Activated T-cell treated with anti-CD3 and anti-CD28 coated beads for 4 hours (primary cell): ENCODE results near the gene TTC32.
"Not testable (repeated sequence)": the region's sequence is repeated elsewhere in the genome, so short reads cannot be mapped to it uniquely, and the experiment has no call there.

Experiments
- DNase-seq: peaks from one replicate; pipeline ENCODE4 v3.0.0-alpha.2; 2020

TTC32 gene

DNA sequence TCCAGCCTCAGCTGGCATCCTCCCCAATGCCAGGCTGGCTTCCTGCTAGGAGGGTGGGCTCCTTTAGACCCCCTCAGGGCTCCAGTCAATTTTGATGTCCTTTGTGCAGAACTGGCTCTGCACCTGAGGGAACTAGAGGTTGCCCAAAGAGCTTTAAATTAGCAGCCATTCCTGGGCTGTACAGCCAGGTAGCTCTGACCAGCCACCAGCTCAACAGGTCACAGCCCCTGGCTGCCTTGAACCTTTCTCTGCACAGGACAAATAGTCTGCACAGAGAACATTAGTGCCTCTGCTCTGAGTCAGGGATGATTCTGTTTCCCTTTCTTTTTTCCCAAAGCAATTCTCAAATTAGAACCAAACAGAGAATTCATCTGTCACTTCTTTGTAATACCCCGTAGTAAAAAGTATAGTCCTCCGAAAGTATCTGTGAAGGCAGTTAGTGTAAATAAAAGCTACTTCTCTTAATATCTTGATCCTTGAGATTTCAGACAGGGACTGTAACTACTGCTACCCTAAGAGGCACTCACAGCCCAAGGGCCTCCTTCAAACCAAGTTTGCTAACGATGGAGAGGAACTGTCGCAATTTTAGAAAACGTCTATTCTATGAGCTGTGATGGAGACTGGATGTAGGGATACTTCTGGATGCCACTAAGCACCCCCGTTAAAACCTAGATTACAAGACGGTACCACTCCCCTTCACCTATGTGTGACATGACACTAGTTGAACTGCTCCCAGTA is 3.0 kb downstream of the TTC32 start:
- DNase-seq: no peak

DNA sequence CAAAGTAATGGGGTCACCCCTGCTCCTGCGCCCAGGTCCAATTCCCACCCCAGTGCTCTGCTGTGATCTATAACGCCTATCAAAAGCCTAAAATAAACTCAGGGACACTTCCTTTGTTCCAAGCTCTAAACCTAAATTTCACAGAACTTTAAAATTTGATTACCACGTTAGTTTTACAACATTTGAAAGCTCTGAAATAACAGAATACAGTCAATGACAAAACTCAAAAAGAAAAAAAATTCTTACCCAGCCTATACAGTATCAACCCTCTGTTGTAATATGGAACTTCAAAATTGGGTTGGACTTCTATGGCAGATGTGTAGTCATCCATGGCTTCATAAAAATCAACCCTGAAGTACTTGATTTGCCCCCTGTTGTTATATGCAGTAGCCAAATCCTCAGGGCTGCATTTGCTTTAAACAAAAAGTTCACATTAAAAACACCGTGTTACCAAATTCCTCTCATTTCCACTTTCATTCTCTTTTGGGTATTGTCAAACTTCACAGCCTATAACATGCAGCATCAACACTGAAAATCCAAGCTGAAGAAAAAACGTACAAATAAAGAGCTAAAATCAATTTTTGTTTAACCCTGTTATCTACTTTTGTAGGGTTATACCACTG is 4.0 kb downstream of the TTC32 start:
- DNase-seq: no peak

DNA sequence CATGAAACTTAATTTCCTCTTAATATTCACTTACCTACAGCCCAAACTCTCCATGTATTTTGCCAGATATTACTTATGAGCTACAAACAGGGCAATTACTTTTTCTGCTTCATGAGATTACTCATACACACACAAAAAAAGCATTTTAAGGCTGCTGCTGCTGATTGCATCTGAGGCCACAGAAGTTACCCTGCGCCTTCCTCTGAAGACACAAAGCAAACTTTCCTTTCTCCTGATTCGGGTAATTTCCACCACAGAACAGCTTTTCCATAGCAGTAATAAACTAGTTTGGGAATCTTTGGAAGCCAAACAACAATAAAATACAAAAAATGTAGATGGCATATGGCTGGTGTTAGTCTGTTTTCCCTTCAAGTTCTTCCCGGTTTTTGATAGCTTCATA is 6.2 kb downstream of the TTC32 start:
- DNase-seq: no peak

DNA sequence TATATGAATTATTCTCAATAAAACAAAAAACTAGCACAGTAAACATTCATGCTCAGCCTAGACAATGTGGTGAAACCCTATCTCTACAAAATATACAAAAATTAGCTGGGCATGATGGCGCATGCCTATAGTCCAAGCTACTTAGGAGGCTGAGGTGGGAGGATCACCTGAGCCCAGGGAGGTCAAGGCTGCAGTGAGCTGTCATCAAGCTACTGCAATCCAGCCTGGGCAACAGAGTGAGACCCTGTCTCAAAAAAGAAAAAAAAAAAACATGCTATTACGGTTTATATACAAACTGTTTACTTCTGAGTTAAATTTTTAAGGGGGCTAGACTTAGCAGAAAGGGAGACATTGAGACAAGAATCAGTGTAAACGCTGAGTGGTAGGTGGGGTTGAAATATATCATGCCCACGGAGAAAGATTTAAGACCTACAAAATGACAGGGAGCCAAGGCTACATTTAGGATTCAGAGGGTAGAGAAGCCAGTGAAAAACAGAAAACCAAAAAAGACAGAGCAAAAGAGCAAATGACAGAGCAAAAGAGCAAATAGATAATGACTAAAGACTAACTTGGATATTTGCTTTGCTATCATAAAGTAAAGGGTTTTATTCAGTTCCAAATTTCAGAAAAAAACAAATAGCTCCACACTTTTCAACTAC is 7.5 kb downstream of the TTC32 start:
- DNase-seq: no peak

DNA sequence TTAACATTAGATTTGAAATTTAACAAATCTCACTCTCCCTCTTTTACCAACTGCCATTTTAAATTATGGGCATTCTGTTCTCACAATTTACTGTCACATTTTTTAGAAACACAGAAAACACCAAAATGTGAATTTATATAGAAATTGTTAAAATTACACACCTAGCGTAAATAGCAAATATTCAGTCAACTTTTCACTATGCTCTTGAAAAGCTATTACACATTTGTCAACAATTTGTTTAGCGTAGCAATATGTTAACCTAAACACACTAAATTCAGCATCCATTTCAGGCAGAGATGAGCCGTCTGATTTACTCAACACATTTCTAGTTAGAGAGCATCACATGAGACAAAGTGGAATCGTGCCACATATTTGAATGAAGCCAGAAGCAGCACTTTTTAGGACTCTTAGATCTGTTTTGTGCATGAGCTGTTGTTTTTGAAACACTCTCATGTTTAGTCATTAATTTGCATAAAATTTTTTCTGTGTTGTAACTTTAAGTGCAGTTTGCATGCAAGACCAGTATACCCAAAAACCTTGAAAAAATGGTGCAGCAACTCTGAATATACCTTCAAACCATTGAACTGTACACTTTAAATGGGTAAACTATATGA is 8.2 kb downstream of the TTC32 start:
- no peak for DNase-seq

DNA sequence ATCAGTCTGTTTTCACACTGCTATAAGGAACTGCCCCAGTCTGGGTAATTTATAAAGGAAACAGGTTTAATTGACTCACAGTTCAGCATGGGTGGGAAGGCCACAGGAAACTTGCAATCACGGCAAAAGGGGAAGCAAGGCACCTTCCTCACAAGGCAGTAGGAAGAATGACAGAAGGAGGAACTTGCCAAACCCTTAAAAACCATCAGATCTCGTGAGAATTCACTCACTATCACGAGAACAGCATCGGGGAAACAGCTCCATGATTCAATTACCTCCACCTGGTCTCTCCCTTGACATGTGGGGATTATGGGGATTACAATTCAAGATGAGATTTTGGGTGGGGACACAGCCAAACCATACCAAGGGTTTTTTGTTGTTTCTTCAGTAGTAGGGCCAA is 9.8 kb downstream of the TTC32 start:
- not testable (repeated sequence) for DNase-seq

DNA sequence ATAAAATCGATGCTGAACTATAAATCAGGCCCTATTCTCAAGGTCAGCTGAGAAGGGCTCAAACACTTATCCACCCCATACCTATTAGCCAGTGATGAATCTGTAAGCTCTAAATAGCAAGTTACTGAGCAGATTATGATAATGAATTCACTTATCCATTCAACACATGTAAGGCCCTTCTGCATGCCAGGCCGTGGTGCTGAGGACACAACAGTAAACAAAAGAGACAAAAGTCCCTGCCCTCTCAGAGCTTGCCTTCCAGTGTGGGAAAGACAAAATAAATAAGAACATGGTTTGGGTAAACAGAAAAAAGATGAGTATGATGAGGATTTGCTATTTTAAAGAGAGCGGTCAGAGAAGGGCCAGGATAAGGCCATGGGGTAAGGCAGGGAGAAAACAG is 11.7 kb downstream of the TTC32 start:
- DNase-seq: no peak

DNA sequence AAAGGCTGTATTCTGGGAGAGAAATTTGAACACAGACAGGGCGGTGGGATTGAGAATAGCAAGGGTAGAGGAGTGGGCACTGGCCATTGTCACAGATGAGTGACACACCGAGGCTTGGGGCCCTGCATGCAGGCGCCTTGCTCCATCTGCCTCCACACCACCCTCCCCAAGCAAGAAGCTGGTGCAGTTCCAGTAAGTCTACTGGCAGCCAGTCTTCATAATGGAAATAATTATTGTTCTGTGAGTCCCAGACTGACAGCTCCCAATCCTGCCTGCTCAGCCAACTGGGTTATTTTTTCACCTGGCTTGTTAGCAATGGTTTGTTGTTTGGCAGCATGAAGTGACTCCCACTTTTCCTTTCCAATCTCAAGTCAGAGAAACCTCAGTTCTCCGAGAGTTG is 13.0 kb downstream of the TTC32 start:
- no peak for DNase-seq

DNA sequence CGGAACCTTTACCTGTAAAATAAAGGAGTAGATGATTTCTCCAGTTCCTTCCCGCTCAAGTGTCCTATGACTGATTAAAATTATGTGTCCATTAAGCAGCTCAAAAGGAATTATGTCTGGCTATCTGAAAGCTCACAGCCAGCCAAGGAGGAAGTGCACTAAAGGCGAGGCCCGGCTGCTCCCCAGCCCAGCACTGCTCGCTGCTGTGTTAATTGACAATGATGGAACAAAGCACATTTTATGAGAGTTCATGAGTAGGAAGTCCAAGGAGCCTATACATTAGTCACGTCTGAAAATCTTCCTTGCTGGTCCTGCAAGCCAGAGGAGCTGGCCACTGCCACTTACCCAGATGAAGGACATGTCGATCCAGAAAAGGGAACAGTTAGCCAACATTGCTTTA is 14.3 kb downstream of the TTC32 start:
- no peak for DNase-seq

DNA sequence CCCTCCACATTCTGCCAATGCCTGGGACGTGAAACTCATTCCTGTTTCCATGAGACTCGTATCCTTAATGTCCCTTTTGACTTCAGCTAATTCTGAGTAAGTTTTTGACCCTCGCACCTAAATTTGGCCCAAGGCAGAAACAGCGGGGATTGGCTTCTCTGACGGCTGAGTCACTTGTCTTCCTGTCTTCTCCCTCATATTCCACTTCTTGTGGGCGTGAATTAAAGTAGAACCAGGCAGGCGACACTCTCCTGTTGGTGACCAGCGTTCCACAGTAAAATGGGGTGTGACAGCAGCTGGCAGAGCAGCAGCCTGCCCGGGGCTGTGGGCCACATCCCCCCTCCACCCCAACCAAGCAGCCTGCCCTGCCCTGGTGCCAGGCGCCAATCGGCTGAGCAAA is 15.5 kb downstream of the TTC32 start:
- DNase-seq: no peak

DNA sequence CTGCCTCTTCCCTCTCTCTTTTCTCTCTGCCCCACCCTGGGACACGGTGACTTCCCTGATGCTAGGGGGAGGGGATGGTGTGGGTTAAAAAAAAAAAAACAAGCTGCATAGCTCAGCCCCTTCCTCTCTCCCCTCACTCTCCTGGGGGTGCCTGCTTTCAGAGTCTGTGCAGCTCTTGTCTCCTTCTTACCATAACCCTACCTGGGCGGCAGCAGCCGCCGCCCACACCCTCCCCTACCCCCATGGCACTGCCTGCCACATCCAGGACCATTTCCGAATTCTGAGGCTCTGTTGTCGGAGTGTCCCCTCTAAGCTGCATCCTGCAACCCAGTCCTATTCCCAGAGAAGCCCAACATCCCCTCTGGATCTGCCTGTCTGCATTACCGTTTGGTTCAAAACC is 16.0 kb downstream of the TTC32 start:
- no peak for DNase-seq

DNA sequence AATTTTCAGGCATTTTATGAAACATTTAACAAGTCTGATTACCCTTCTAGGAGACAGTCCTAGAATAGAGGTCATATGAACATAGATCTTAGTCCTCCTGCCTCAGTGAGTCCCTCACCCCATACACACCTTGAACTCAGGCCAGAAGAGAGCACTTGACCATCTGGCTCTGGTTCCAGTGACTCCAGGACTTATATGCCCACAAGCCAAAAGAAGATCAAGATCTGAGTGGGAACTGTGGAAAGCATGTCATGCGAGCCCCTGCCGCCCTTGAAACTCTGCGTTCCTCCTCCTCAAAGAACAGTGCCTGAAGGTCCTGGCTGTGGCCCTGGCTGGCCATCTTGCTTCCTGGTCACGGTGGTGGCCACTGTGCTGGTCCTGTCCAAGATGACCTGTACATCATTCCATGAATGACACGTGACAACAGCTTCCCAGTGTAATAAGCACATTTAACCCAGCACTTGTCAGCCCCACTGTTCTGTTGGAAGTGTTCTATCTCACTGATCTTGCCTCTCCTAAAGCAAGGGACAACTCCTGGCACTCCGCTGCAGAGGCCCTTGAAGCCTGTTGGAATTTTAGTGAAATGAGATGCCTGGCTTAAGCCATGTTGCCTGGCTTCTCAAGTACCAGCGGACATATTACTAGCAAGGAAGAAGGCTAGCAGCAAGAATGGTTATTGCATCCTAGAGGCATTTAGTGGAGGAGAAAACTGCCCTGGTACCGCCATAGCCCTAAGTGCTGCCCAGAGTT is 17.6 kb downstream of the TTC32 start:
- no peak for DNase-seq

DNA sequence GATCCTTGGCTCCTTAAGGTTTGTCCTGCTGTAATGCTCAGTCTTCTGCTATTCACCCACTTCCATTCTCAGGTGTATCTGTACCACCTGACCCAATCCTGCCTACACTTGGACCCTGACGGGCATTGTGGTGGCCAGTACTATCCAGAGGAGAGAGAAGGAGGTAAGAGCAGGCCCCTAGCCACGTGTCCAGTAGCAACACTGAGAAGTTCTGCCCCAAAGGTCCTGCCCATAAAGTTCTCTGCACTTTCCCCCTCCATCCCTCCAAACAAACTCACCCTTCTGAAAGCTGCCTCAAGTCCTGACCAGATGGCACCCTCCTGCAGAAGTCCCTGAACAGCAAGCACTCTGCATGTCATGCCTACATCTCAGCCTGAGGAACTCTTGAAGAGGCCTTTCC is 18.3 kb downstream of the TTC32 start:
- no peak for DNase-seq

DNA sequence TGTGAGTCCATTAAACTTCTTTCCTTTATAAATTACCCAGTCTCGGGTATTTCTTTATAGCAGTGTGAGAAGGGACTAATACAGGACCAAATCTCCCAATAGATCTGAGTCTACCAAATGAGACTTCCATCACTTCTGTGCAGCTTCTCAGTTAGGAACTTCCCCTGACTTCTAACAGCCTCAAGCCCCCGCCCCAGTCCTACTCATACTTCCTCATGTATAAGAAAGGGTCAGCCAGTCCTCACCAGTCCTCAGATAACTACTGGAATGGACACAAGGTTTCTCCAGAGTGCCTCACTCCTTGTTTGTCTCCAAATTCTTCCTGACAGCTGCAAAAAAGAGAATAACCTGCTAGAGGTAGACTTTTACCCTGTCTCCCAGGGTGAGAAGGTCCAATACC is 19.5 kb downstream of the TTC32 start:
- DNase-seq: no peak

DNA sequence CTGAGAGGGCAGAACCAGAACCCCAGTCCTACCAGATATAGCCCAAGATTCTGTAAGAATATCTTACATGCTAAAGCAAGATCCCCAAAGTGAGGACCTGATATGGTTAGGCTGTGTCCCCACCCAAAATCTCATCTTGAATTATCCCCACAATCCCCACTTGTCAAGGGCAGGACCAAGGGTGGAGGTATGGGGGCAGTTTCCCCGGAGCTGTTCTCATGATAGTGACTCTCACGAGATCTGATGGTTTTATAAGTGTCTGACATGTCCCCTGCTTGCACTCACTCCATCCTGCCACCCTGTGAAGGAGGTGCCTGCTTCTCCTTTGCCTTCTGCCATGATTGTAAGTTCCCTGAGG is 19.9 kb downstream of the TTC32 start:
- no peak for DNase-seq

DNA sequence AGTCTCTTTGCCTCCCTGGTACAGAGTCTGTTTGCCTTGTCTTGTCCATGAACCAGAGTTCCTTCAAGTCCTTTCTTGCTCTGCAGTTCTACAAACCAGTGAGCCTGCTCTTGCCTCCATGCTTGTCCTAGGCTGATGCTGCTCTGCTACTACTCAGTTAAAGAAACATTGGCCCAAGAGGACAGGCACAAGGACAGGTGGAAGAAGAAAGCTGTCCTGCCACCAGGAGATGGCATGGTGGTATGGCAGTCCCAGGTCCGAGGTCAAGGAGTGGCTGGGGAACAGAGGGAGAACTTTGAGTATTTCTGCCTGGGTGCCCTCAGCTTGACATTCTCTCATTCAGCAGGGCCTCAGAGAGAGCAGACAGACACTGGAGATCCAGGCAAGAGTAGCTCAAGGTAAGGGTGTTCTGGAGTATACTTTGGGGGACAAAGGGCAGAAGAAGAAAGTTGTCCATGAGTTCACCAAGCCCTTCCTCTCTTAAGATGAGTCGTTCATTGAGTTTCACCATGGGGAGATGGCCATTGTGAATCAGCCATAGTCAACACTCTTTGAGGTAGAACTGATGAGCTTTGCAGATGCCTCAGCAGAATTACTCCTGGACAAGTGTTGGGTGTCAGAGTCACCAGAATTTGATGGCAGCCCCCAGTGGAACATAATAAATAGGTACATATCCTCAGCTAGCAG is 20.4 kb downstream of the TTC32 start:
- no peak for DNase-seq

DNA sequence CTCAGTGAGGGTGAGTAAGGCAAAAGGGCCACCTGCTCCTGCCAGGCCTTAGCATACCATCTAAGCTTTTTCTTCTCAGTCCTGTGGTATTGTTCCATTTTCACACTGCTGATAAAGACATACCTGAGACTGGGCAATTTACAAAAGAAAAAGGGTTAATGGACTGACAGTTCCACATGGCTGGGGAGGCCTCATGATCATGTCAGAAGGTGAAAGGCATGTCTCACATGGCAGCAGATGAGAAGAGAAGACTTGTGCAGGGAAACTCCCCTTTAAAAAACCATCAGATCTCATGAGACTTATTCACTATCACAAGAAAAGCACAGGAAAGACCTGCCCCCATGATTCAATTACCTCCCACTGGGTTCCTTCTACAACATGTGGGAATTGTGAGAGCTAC is 21.6 kb downstream of the TTC32 start:
- not testable (repeated sequence) for DNase-seq

DNA sequence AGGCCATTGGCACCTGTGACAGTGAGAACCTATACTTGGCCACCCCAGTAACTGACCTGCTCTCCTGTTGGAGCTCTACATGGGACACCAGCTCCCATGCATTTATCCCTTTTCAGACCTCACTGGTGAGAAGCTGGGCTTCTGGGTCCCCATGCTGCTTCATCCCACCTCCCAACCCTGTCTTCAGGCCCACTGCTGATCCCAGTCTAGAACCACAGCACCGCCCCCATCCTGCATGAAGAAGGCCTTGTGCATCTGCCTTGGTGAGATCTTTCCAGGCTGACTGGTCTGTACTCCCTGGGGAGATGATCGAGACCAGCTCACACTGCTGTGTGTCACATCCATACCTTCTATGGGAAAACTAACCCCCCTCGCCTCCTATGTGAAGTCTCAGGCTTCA is 22.7 kb downstream of the TTC32 start:
- DNase-seq: no peak

DNA sequence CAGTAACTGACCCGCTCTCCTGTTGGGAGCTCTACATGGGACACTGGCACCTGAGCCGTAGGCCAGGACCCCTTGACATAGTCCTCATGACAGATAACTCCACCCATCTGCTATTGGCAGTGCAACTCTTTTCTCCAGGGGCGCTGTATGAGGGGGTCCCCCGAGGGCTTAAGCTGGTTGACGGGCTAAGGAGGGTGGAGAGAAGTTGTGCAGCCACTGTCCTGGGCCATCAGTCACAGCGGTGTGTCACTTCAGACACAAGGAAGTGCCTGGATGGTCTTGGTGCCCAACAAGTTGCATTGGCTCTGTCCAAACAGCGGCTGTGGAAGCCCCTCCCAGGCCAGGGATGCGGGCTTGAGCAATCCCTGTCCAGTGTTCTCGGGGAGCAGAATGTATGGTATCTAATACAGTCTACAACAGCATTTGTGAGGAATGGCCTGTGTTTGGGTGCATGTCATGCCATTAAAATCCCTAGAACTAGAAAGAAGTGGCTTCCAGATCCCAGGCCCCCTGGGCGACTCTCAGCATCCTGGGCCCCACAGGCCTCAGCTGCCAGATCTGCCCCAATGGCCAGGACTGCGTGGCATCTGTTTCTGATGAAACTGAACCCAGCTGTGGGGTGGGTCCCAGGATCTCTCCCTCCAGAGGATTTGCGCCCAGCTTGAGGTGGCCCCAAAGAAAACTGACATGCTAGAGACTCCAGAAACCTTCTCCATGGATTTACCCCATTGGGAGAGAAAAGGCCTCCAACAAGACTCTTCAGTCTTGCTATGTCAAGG is 23.3 kb downstream of the TTC32 start:
- DNase-seq: no peak

DNA sequence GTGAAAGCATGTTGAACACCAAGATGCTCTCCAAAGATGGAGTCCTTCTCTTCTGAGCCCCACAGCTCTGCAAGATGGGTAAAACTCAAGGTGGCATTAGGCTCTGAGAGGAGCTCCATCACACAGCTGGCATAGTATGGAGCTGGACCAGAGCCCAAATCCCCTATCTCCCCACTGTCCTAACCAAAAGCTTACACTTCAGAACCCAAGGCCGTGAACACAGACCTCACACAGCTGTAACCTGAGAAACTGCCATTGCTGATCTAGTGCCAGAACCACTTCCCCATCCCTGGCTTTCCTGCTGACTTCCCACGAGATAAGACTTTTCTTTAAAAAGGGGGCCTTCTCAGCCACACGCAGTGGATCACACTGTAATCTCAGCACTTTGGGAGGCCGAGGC is 25.0 kb downstream of the TTC32 start:
- no peak for DNase-seq

DNA sequence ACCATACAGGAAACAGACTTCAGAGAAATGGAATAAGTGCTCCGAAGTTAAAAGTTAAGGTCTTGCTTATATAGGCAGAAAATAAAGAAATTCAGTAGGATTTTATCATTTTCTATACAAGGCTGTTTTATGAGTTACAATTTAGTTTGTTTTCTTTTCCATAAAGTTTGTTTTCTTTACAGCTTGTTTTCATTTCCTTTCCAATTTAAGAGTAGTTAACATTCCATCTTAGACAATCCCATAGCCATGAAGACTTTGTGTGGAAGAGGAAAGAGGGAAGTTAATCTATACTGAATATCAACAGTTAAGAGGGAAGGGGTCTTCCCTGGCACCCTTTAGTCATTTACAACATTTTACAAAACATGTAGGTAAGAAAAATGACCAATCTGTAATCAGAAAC is 26.5 kb downstream of the TTC32 start:
- no peak for DNase-seq

DNA sequence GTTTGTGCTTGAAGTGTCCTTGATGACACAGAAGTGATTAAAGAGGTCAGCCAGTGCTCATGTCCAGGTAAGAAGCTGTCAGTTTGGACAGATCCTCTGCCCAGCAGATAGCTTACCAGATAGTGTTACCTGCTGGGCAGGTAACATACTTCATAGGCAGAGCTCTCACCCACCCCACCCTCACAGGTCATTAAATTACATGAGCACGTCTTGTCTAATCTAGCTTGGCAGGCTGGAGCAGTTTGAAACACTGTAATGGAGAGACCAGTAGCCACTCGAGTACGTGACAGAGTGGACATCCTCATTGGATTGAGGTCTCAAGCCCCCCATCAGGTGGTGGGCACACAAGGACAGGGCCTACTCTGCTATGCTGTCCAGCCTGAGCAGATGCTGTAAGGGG is 27.1 kb downstream of the TTC32 start:
- DNase-seq: no peak
